Measurements from ENCODE around the gene EFL1. TPM values are rescaled to one million over a fixed set of nuclear protein-coding genes. Genes with fewer than 3 reads are reported as not detected.
A peak's percentile ranks its signal among the peaks of the same experiment; 100 is the strongest.

EFL1 gene
- total and polyA plus RNA-seq, 4 donors = 3.2 to 10.1 (median 6.1) TPM

GRCh38 chr15:82128401-82129148 lies 134.0 kb downstream of the EFL1 start:
- DNase-seq (ENCODE audit: low spot score) = no peak
- Histone ChIP-seq H3K36me3 (ENCODE audit: control insufficient read depth in 4 of 4, insufficient read depth in 3 of 4, low read depth in 1 of 4, low read length in 3 of 4) (no peaks in the 10 kb centered on the region), H3K27ac (ENCODE audit: low read depth in 1 of 2, low read length in 2 of 2) (peak overlapping the region; percentile 20 to 31), H3K9ac (ENCODE audit: low read depth in 1 of 2, low read length in 2 of 2) (no peak overlapping the region), H3K9me3 (ENCODE audit: control insufficient read depth in 4 of 4, low read length in 3 of 4) (no peaks in the 10 kb centered on the region), H3K4me3 (ENCODE audit: low read depth in 1 of 3, low read length in 3 of 3) (no peak overlapping the region), H3K4me1 (ENCODE audit: control insufficient read depth in 4 of 4, insufficient read depth in 4 of 4, low read length in 3 of 4) (peaks cover 15 to 52% (median 40%) of the 10 kb centered on the region in 4 donors), H3K27me3 (ENCODE audit: control insufficient read depth in 4 of 4, insufficient read depth in 4 of 4, low read length in 3 of 4) (no peaks in the 10 kb centered on the region)
- 29% methylated on average over 5 of the region's 5 CpGs for WGBS
- TF ChIP-seq HNF4A (conservative IDR thresholded peaks at IDR 0.05) = peak; percentile 62 to 86
- no peak for TF ChIP-seq EGR1 (IDR thresholded peaks at IDR 0.05; ENCODE audit: low read depth in 2 of 2)
- TF ChIP-seq GABPA (IDR thresholded peaks at IDR 0.05 in 1 of 2, conservative IDR thresholded peaks at IDR 0.05 in 1 of 2) = peak in 1 of 2 donors; percentile 26
- peak; percentile 50 for TF ChIP-seq FOXA2 (IDR thresholded peaks at IDR 0.05)
- peak in 1 of 2 donors; percentile 60 for TF ChIP-seq JUND (IDR thresholded peaks at IDR 0.05)
- TF ChIP-seq YY1 (IDR thresholded peaks at IDR 0.05) = peak; percentile 87
- TF ChIP-seq CTCF (IDR thresholded peaks at IDR 0.05; ENCODE audit: low read depth, low read length, missing input control) = no peak
- TF ChIP-seq RAD21 (IDR thresholded peaks at IDR 0.05) = no peak
- peak in 1 of 2 donors; percentile 66 for TF ChIP-seq RXRA (IDR thresholded peaks at IDR 0.05)
- peak; percentile 66 for TF ChIP-seq ZBTB33 (IDR thresholded peaks at IDR 0.05)
- peak; percentile 74 for TF ChIP-seq FOXA1 (IDR thresholded peaks at IDR 0.05)
- peak; percentile 47 for TF ChIP-seq SP1 (IDR thresholded peaks at IDR 0.05)
- peak; percentile 77 for TF ChIP-seq REST (IDR thresholded peaks at IDR 0.05)

- DNase-seq (ENCODE audit: low spot score) = no peak
- Histone ChIP-seq H3K9ac (ENCODE audit: low read depth in 1 of 2, low read length in 2 of 2) (no peak overlapping the region), H3K27me3 (ENCODE audit: control insufficient read depth in 4 of 4, insufficient read depth in 4 of 4, low read length in 3 of 4) (no peaks in the 10 kb centered on the region), H3K27ac (ENCODE audit: low read depth in 1 of 2, low read length in 2 of 2) (peak overlapping the region in 1 of 2 donors; percentile 20), H3K36me3 (ENCODE audit: control insufficient read depth in 4 of 4, insufficient read depth in 3 of 4, low read depth in 1 of 4, low read length in 3 of 4) (no peaks in the 10 kb centered on the region), H3K4me1 (ENCODE audit: control insufficient read depth in 4 of 4, insufficient read depth in 4 of 4, low read length in 3 of 4) (peaks cover 13 to 44% (median 35%) of the 10 kb centered on the region in 4 donors), H3K4me3 (ENCODE audit: low read depth in 1 of 3, low read length in 3 of 3) (no peak overlapping the region), H3K9me3 (ENCODE audit: control insufficient read depth in 4 of 4, low read length in 3 of 4) (no peaks in the 10 kb centered on the region)
- TF ChIP-seq JUND (IDR thresholded peaks at IDR 0.05) (peak in 1 of 2 donors; percentile 33), ZBTB33 (IDR thresholded peaks at IDR 0.05) (no peak), HNF4G (IDR thresholded peaks at IDR 0.05) (peak; percentile 40), SP1 (IDR thresholded peaks at IDR 0.05) (peak; percentile 32), RXRA (IDR thresholded peaks at IDR 0.05) (peak; percentile 40 to 54), HNF4A (conservative IDR thresholded peaks at IDR 0.05) (peak; percentile 83 to 87), GABPA (IDR thresholded peaks at IDR 0.05 in 1 of 2, conservative IDR thresholded peaks at IDR 0.05 in 1 of 2) (no peak)
These were observed 135.0 kb downstream of the EFL1 start for GRCh38 chr15:82127581-82127980.

All from liver (tissue), 9 donors.